GM12891 (cell line): ENCODE measurements around the gene SYT1.

ENCODE experiments used
- PAX5 ChIP-seq: IDR thresholded peaks from 2 replicates; pipeline ENCODE4 v1.6.1; 2011; ENCODE audit warnings: low read length, moderate library complexity, mild to moderate bottlenecking; ENCODE audit not compliant: insufficient read depth, severe bottlenecking
- POLR2A ChIP-seq: IDR thresholded peaks from 2 replicates; pipeline ENCODE4 v1.6.1; 2011; ENCODE audit warnings: low read depth, low read length, control low read depth
- POLR2AphosphoS5 ChIP-seq: IDR thresholded peaks from 2 replicates; pipeline ENCODE4 v1.6.1; 2011; ENCODE audit warnings: low read depth, low read length, control low read depth
- TAF1 ChIP-seq: IDR thresholded peaks from 2 replicates; pipeline ENCODE4 v1.6.1; 2011; ENCODE audit warnings: low read depth, low read length, control low read depth

DNA sequence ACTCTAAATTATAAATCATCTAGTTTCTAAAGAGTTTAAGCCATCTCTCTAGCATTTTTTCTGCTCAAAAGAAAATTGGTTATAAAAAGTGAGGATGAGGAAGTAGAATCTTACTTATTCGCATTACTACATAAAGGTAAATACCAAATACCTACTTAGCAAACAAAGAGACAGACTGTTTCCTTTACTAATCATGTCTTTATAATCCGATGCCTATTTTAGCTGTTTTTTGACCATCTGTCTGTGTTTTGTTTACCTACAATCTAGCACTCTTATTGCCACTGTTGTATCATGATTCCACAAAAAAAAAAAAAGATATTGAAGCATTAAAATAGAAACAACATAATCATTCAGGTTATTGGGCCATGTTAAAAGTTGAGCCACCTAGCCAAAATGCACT lies 430.0 kb downstream of the SYT1 start:
- TF ChIP-seq POLR2AphosphoS5 (no peak), TAF1 (no peak), POLR2A (no peak), PAX5 (no peak)
